SK-N-SH (cell line): ENCODE data around the gene CDC16. TPM values are rescaled to one million over a fixed set of nuclear protein-coding genes. Genes with fewer than 3 reads are reported as not detected.

Experiments used
- CTCF ChIA-PET: fragments of 300-600, 350-600 bp; formaldehyde crosslinking; extraction: SDS; loops from one replicate; lab custom pipeline; 2021; lab: Yijun Ruan, JAX
- POLR2A ChIA-PET: fragments of 350-600 bp; sonication (Branson Sonifier 250); formaldehyde crosslinking; extraction: SDS; loops from one replicate; lab custom pipeline; 2020; ENCODE audit warnings: antibody characterized with exemption, inconsistent platforms; lab: Yijun Ruan, JAX
- DNase-seq: peaks from one replicate; pipeline ENCODE4 v3.0.0; 2012
- H2AFZ ChIP-seq: fragments of 200-600 bp; sonication (generic); 2 replicates; pipeline ENCODE4 v1.8.1; 2016; ENCODE audit warnings: antibody characterized with exemption, mild to moderate bottlenecking, low read depth
- H3F3A ChIP-seq: fragments of 200-600 bp; sonication (generic); replicated peaks from 2 replicates; pipeline ENCODE3; 2016; ENCODE audit warnings: antibody characterized with exemption, mild to moderate bottlenecking; ENCODE audit not compliant: insufficient read depth
- H3K27ac ChIP-seq, 2 experiments: fragments of 200-500 bp in 1 of 2; fragments of 200-600 bp in 1 of 2; sonication (Bioruptor generic) in 1 of 2; sonication (generic), shearing (Covaris generic) in 1 of 2; 2 replicates each; pipeline versions ENCODE4 v1.5.1 to v1.6.1; 2014 to 2016; ENCODE audit warnings: low read depth in 2 of 2, inconsistent platforms in 1 of 2, low read length in 1 of 2, mild to moderate bottlenecking in 1 of 2, mixed read lengths in 1 of 2
- H3K27me3 ChIP-seq: fragments of 200-600 bp; sonication (generic), shearing (Covaris generic); 2 replicates; pipeline ENCODE4 v1.6.1; 2016; ENCODE audit warnings: mixed run types; ENCODE audit not compliant: insufficient read depth
- H3K36me3 ChIP-seq, 2 experiments: fragments of 200-500 bp in 1 of 2; fragments of 200-600 bp in 1 of 2; sonication (Bioruptor generic) in 1 of 2; sonication (generic) in 1 of 2; replicated peaks in 1 of 2; 2 replicates each; pipeline versions ENCODE3 to v1.5.1; 2014 to 2016; ENCODE audit warnings: low read length in 1 of 2, mild to moderate bottlenecking in 1 of 2; ENCODE audit not compliant: insufficient read depth in 2 of 2, control insufficient read depth in 1 of 2
- H3K4me1 ChIP-seq, 2 experiments: fragments of 200-500 bp in 1 of 2; fragments of 200-600 bp in 1 of 2; sonication (Bioruptor generic) in 1 of 2; sonication (generic), shearing (Covaris generic) in 1 of 2; 2 replicates each; pipeline versions ENCODE4 v1.5.1 to v1.6.1; 2014 to 2016; ENCODE audit warnings: low read depth in 1 of 2, low read length in 1 of 2, mixed run types in 1 of 2; ENCODE audit not compliant: insufficient read depth in 2 of 2, control insufficient read depth in 1 of 2
- H3K4me2 ChIP-seq: fragments of 200-600 bp; sonication (generic), shearing (Covaris generic); 2 replicates; pipeline ENCODE4 v1.6.1; 2017; ENCODE audit warnings: mixed run types
- H3K4me3 ChIP-seq, 2 experiments: fragments of 200-500 bp in 1 of 2; fragments of 200-600 bp in 1 of 2; sonication (Bioruptor generic) in 1 of 2; sonication (generic), shearing (Covaris generic) in 1 of 2; 2 replicates each; pipeline versions ENCODE4 v1.5.1 to v1.8.1; 2014 to 2016; ENCODE audit warnings: low read depth in 2 of 2, inconsistent platforms in 1 of 2, low read length in 1 of 2, mild to moderate bottlenecking in 1 of 2, mixed read lengths in 1 of 2, moderate library complexity in 1 of 2
- H3K79me2 ChIP-seq: fragments of 200-600 bp; sonication (generic); 2 replicates; pipeline ENCODE4 v1.8.1; 2017; ENCODE audit warnings: mild to moderate bottlenecking; ENCODE audit not compliant: insufficient read depth
- H3K9ac ChIP-seq: fragments of 200-600 bp; sonication (generic); 2 replicates; pipeline ENCODE4 v1.6.1; 2017; ENCODE audit warnings: mixed run types
- H3K9me2 ChIP-seq: fragments of 200-600 bp; sonication (generic); 2 replicates; pipeline ENCODE4 v1.6.1; 2017; ENCODE audit warnings: mixed run types
- H3K9me3 ChIP-seq: fragments of 200-600 bp; sonication (generic); 2 replicates; pipeline ENCODE4 v1.6.1; 2017; ENCODE audit warnings: mixed run types, mild to moderate bottlenecking, moderate library complexity
- H4K20me1 ChIP-seq: fragments of 200-600 bp; sonication (generic); 2 replicates; pipeline ENCODE4 v1.6.1; 2017; ENCODE audit warnings: mild to moderate bottlenecking, mixed run types; ENCODE audit not compliant: insufficient read depth
- CHD2 ChIP-seq: fragments of 150-350 bp; IDR thresholded peaks from 2 replicates; pipeline ENCODE4 v1.6.1; 2018; ENCODE audit warnings: low read length; ENCODE audit not compliant: partially characterized antibody
- EP300 ChIP-seq, 2 experiments: IDR thresholded peaks; 2 replicates each; pipeline versions ENCODE4 v1.4.0 to v1.6.1; 2012; ENCODE audit warnings: borderline replicate concordance in 1 of 2, low read depth in 1 of 2, low read length in 1 of 2
- FOSL2 ChIP-seq: IDR thresholded peaks from 2 replicates; pipeline ENCODE4 v1.4.0; 2012; ENCODE audit warnings: low read depth, mild to moderate bottlenecking, moderate library complexity, borderline replicate concordance
- FOXM1 ChIP-seq: IDR thresholded peaks from 2 replicates; pipeline ENCODE4 v1.4.0; 2012; ENCODE audit warnings: low read depth, mild to moderate bottlenecking
- GABPA ChIP-seq: IDR thresholded peaks from 2 replicates; pipeline ENCODE4 v1.4.0; 2012; ENCODE audit warnings: low read depth, mild to moderate bottlenecking
- GATA2 ChIP-seq: sonication (generic); formaldehyde crosslinking; IDR thresholded peaks from 2 replicates; pipeline ENCODE4 v1.5.0; 2020; ENCODE audit warnings: mild to moderate bottlenecking, missing genetic modification reagents
- JUND ChIP-seq: IDR thresholded peaks from 2 replicates; pipeline ENCODE4 v1.4.0; 2012
- MEF2A ChIP-seq: IDR thresholded peaks from 2 replicates; pipeline ENCODE4 v1.4.0; 2012; ENCODE audit warnings: low read depth, borderline replicate concordance
- MXI1 ChIP-seq: IDR thresholded peaks from 2 replicates; pipeline ENCODE4 v1.6.1; 2012; ENCODE audit warnings: mild to moderate bottlenecking, low read depth, low read length, improper control_type of control experiment
- NFIC ChIP-seq: IDR thresholded peaks from 2 replicates; pipeline ENCODE4 v1.4.0; 2012; ENCODE audit warnings: borderline replicate concordance
- NRF1 ChIP-seq: IDR thresholded peaks from 2 replicates; pipeline ENCODE4 v1.6.1; 2012; ENCODE audit warnings: low read depth, mild to moderate bottlenecking, low read length
- RAD21 ChIP-seq: IDR thresholded peaks from 2 replicates; pipeline ENCODE4 v1.6.1; 2012; ENCODE audit warnings: mild to moderate bottlenecking, low read length
- RCOR1 ChIP-seq: fragments of 150-350 bp; IDR thresholded peaks from 2 replicates; pipeline ENCODE4 v1.6.1; 2017; ENCODE audit warnings: antibody characterized with exemption, low read length
- RFX5 ChIP-seq: IDR thresholded peaks from 2 replicates; pipeline ENCODE4 v1.6.1; 2012; ENCODE audit warnings: mild to moderate bottlenecking, improper control_type of control experiment, low read length
- SIN3A ChIP-seq: IDR thresholded peaks from 2 replicates; pipeline ENCODE4 v1.6.1; 2012; ENCODE audit warnings: low read depth, mild to moderate bottlenecking, low read length, moderate library complexity, borderline replicate concordance
- SMC3 ChIP-seq: IDR thresholded peaks from 2 replicates; pipeline ENCODE4 v1.6.1; 2012; ENCODE audit warnings: low read depth, low read length, improper control_type of control experiment
- TAF1 ChIP-seq: IDR thresholded peaks from 2 replicates; pipeline ENCODE4 v1.6.1; 2012; ENCODE audit warnings: low read depth, mild to moderate bottlenecking, low read length, moderate library complexity, borderline replicate concordance
- TCF12 ChIP-seq: IDR thresholded peaks from 2 replicates; pipeline ENCODE4 v1.4.0; 2012
- USF1 ChIP-seq: IDR thresholded peaks from 2 replicates; pipeline ENCODE4 v1.4.0; 2012; ENCODE audit warnings: low read depth, borderline replicate concordance
- ZBTB33 ChIP-seq: IDR thresholded peaks from 2 replicates; pipeline ENCODE4 v1.4.0; 2012; ENCODE audit warnings: low read depth, borderline replicate concordance
- WGBS: methylation state at CpG from one replicate; pipeline ENCODE4 v1.1.6; 2017; ENCODE audit warnings: low lambda C conversion rate; 5-methylcytosine and 5-hydroxymethylcytosine counted together
- polyA plus RNA-seq, 3 experiments: library from polyadenylated mRNA; depleted of rRNA; stranded (reverse); fragments of >200 nt; gene quantifications; 2 replicates each; pipeline ENCODE4 v1.2.3, GENCODE V29; 2012
- TF ChIP-seq, protein P1 (sequence below): IDR thresholded peaks from 2 replicates; pipeline ENCODE4; 2012
- TF ChIP-seq, protein P2 (sequence below): fragments of 150-350 bp; IDR thresholded peaks from 2 replicates; pipeline ENCODE4 v1.6.1; 2017; ENCODE audit warnings: antibody characterized with exemption, low read length, low read depth, borderline replicate concordance
- TF ChIP-seq, protein P3 (sequence below): IDR thresholded peaks from 2 replicates; pipeline ENCODE4 v1.4.0; 2012; ENCODE audit warnings: low read depth
- TF ChIP-seq, protein P4 (sequence below): IDR thresholded peaks from 2 replicates; pipeline ENCODE4 v1.6.1; 2012; ENCODE audit warnings: mild to moderate bottlenecking, low read depth, low read length, moderate library complexity

CDC16 gene
- polyA plus RNA-seq, 1 of the 3 experiments (the other 2 are of a cell fraction), result 56.9 TPM

- WGBS, result 0% methylated on average over 12 of the region's 107 CpGs
- no peak for TF ChIP-seq JUND
- TF ChIP-seq, protein P1, sequence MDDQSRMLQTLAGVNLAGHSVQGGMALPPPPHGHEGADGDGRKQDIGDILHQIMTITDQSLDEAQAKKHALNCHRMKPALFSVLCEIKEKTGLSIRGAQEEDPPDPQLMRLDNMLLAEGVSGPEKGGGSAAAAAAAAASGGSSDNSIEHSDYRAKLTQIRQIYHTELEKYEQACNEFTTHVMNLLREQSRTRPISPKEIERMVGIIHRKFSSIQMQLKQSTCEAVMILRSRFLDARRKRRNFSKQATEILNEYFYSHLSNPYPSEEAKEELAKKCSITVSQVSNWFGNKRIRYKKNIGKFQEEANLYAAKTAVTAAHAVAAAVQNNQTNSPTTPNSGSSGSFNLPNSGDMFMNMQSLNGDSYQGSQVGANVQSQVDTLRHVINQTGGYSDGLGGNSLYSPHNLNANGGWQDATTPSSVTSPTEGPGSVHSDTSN, result peak; percentile 19; the same call in 1 of the 2 replicates
- TF ChIP-seq EP300 (IDR thresholded peaks at IDR 0.05; ENCODE audit: borderline replicate concordance in 1 of 2, low read depth in 1 of 2, low read length in 1 of 2), result no peak
- TF ChIP-seq NRF1, result peak; percentile 57
- no peak for TF ChIP-seq RCOR1
- peak; percentile 60 for TF ChIP-seq NFIC
- peak; percentile 87 for TF ChIP-seq CHD2
- peak; percentile 54 for TF ChIP-seq RFX5
- no peak for TF ChIP-seq TCF12
- TF ChIP-seq USF1, result peak; percentile 74
- peak; percentile 67; the same call in 1 of the 2 replicates for TF ChIP-seq FOXM1
- TF ChIP-seq MEF2A, result no peak
- no peak for TF ChIP-seq RAD21
- TF ChIP-seq GABPA, result peak; percentile 68
- no peak; the same call in 1 of the 2 replicates for TF ChIP-seq MXI1
- TF ChIP-seq, protein P2, sequence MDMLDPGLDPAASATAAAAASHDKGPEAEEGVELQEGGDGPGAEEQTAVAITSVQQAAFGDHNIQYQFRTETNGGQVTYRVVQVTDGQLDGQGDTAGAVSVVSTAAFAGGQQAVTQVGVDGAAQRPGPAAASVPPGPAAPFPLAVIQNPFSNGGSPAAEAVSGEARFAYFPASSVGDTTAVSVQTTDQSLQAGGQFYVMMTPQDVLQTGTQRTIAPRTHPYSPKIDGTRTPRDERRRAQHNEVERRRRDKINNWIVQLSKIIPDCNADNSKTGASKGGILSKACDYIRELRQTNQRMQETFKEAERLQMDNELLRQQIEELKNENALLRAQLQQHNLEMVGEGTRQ, result peak; percentile 56
- peak; percentile 91; the same call in 1 of the 2 replicates for TF ChIP-seq SIN3A
- TF ChIP-seq, protein P3, sequence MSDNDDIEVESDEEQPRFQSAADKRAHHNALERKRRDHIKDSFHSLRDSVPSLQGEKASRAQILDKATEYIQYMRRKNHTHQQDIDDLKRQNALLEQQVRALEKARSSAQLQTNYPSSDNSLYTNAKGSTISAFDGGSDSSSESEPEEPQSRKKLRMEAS, result peak; percentile 82; the same call in 1 of the 2 replicates
- no peak for TF ChIP-seq SMC3
- TF ChIP-seq, protein P4, sequence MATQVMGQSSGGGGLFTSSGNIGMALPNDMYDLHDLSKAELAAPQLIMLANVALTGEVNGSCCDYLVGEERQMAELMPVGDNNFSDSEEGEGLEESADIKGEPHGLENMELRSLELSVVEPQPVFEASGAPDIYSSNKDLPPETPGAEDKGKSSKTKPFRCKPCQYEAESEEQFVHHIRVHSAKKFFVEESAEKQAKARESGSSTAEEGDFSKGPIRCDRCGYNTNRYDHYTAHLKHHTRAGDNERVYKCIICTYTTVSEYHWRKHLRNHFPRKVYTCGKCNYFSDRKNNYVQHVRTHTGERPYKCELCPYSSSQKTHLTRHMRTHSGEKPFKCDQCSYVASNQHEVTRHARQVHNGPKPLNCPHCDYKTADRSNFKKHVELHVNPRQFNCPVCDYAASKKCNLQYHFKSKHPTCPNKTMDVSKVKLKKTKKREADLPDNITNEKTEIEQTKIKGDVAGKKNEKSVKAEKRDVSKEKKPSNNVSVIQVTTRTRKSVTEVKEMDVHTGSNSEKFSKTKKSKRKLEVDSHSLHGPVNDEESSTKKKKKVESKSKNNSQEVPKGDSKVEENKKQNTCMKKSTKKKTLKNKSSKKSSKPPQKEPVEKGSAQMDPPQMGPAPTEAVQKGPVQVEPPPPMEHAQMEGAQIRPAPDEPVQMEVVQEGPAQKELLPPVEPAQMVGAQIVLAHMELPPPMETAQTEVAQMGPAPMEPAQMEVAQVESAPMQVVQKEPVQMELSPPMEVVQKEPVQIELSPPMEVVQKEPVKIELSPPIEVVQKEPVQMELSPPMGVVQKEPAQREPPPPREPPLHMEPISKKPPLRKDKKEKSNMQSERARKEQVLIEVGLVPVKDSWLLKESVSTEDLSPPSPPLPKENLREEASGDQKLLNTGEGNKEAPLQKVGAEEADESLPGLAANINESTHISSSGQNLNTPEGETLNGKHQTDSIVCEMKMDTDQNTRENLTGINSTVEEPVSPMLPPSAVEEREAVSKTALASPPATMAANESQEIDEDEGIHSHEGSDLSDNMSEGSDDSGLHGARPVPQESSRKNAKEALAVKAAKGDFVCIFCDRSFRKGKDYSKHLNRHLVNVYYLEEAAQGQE, result 0 out of 2 replicates have a peak, but pooled peaks have one; percentile 17
- TF ChIP-seq TAF1, result peak; percentile 92
- TF ChIP-seq ZBTB33, result peak; percentile 79
- TF ChIP-seq GATA2, result no peak
- TF ChIP-seq FOSL2, result peak; percentile 4; the same call in 1 of the 2 replicates
Observed at GRCh38 chr13:114314074-114314912, 79.6 kb downstream of the CDC16 start, which contains the start of gene CHAMP1. CHAMP1 (plus strand) TSS chr13:114314503; CDS start chr13:114323843, 9,340 bp downstream.

More at GRCh38 chr13:114314074-114314912, 79.6 kb downstream of the CDC16 start, which contains the start of gene CHAMP1:
- POLR2A ChIA-PET, result no interaction called here
- Histone ChIP-seq H3F3A (peaks cover 31% of the 10 kb centered on the region), H3K4me1 (peaks cover 16 to 26% of the 10 kb centered on the region in 2 experiments; a peak in 3 of 4 replicates), H2AFZ (peak within 1 kb of the TSS; percentile 69), H3K27ac (peak within 1 kb of the TSS; percentile 86 to 90), H3K27me3 (no peaks in the 10 kb centered on the region), H3K4me2 (peak within 1 kb of the TSS; percentile 95), H4K20me1 (peaks cover 41% of the 10 kb centered on the region), H3K4me3 (peak within 1 kb of the TSS; percentile 74 to 85), H3K9me2 (no peaks in the 10 kb centered on the region), H3K9me3 (no peaks in the 10 kb centered on the region), H3K9ac (peak within 1 kb of the TSS; percentile 92), H3K36me3 (peaks cover 0 to 8% of the 10 kb centered on the region in 2 experiments), H3K79me2 (peaks cover 47% of the 10 kb centered on the region)
- DNase-seq, result peak; percentile 99
- CTCF ChIA-PET, result interaction anchor here (1.1 kb wide), 1 partner anchor 24 kb away, joined by 3 read pairs; no protein-coding TSS in a partner anchor
